ENCODE data around the gene CAB39.

Gene CAB39

GRCh38 chr2:230738391-230738811, 25.8 kb downstream of the CAB39 start:
- no peak for TF ChIP-seq POLR2A (IDR thresholded peaks at IDR 0.05; ENCODE audit: low read depth, low read length)
- no peak for FAIRE-seq
- DNase-seq (ENCODE audit: insufficient read length, low spot score), result no peak

DNA sequence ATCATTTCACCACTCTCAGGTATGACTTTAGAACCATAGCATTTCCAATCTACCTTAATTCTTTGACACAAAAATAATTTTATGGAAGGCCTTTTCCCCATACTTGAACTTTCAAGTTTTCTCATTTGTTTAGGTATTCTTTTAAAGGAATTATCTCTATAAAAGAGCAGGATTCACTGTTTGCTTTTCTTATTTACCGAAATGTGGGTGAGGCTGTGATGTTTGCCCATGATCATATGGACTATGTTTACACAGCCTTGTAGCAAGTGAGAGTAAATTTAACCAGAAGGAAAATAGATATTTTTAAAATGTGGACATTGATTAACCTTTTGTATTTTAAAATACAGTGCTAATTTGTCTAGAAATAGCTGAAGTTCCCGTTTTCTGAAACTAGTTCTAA, 26.3 kb downstream of the CAB39 start:
- no peak for FAIRE-seq
- no peak for TF ChIP-seq POLR2A (IDR thresholded peaks at IDR 0.05; ENCODE audit: low read depth, low read length)
- DNase-seq (ENCODE audit: insufficient read length, low spot score), result no peak

- DNase-seq (ENCODE audit: insufficient read length, low spot score) (no peak), FAIRE-seq (no peak)
- no peak for TF ChIP-seq POLR2A (IDR thresholded peaks at IDR 0.05; ENCODE audit: low read depth, low read length)
These were observed 27.3 kb downstream of the CAB39 start for GRCh38 chr2:230739961-230740360.

GRCh38 chr2:230742781-230743180, 30.1 kb downstream of the CAB39 start:
- TF ChIP-seq POLR2A (IDR thresholded peaks at IDR 0.05; ENCODE audit: low read depth, low read length), result no peak
- FAIRE-seq, result no peak
- DNase-seq (ENCODE audit: insufficient read length, low spot score), result no peak

DNA sequence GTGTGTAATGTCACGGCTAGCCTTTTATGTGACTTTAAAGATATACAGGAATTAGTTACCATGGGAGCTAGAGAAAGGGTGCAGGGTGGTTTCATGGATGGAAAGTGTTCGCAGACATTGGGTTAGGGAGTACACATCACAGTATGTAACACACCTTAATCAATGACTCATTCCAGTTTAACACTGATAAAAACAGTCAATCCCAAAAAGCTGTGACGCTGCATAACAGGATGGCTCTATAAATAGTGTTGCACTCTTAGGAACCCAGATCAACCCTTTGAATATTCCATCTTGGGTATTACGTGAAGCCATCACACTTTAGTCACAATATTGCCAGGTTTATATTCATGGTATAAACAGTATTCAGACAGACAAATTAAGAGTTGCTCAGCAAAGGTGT, 33.6 kb downstream of the CAB39 start:
- no peak for TF ChIP-seq POLR2A (IDR thresholded peaks at IDR 0.05; ENCODE audit: low read depth, low read length)
- FAIRE-seq, result peak; percentile 48
- no peak for DNase-seq (ENCODE audit: insufficient read length, low spot score)

DNA sequence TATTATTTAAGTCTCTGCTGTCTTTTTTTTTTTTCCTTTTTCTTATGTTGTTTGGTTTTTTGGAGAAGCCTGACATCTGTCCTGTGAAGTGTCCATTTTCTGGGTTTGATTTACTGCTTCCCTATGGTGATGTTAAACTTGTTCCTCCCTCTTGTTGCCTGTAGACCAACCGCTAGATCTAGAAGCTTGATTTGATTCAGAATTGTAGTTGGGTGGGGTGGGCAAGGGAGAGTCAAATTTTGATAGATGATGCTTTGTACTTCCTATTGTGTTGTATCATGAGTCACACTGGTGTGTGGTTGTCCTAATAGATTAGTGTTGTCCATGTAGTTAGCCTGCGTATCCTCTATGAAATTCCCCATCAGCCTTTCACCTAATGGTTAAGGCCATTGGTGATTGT, 35.4 kb downstream of the CAB39 start:
- FAIRE-seq (peak; percentile 50), DNase-seq (ENCODE audit: insufficient read length, low spot score) (no peak)
- no peak for TF ChIP-seq POLR2A (IDR thresholded peaks at IDR 0.05; ENCODE audit: low read depth, low read length)

DNA sequence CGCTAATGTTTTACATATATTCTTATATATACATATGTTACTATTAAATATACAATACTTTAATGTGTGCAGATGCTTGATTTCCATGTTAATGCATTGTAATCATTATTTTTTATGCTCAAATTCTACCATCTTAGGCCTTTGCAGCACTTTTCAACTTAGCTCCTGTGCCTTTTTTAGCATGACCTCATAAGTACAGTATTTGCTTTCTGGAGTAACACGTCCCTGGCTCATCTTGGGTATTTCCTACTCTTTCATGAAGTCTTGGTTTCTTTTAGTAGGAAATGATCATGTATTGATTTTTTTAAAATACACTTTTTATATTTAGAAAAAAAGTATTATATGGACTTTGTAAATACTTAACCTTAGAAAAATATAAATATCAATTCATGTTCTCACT, 36.5 kb downstream of the CAB39 start:
- no peak for TF ChIP-seq POLR2A (IDR thresholded peaks at IDR 0.05; ENCODE audit: low read depth, low read length)
- FAIRE-seq (no peak), DNase-seq (ENCODE audit: insufficient read length, low spot score) (no peak)

DNA sequence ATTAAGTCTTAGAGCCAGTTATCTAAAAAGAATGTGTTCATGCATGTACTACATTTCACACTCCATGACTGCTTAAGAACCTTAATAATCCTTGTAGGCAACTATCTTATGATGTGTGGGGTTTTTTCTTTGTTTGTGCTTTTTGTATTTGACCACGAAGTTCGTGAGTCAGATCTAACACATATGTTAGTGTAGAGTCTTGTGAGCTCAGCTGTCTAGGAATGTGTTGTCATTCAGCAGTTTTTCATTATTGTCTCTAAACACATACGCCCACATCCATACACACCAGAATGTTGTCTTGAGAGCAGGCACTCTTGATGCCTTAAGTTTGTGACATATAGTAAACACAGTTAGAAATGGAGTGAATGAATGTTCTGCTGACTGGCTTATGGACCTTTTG, 38.4 kb downstream of the CAB39 start:
- TF ChIP-seq POLR2A (IDR thresholded peaks at IDR 0.05; ENCODE audit: low read depth, low read length), result no peak
- DNase-seq (ENCODE audit: insufficient read length, low spot score) (peak; percentile 15), FAIRE-seq (peak; percentile 93)

DNA sequence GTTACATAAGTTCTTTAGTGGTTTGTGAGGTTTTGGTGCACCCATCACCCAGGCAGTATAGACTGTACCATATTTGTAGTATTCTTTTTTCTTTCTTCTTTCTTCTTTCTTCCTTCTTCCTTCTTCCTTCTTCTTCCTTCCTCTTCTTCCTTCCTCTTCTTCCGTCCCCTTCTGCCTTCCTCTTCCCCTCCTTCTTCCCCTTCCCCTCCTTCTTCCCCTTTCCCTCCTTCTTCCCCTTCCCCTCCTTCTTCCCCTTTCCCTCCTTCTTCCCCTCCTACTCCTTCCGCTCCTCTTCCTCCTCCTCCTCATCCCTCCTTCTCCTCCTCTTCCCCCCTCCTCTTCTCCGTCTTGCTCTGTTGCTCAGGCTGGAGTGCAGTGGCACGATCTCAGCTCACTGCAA, 41.6 kb downstream of the CAB39 start:
- no peak for DNase-seq (ENCODE audit: insufficient read length, low spot score)
- FAIRE-seq, result no peak
- TF ChIP-seq POLR2A (IDR thresholded peaks at IDR 0.05; ENCODE audit: low read depth, low read length), result no peak

GRCh38 chr2:230757476-230757875, 44.8 kb downstream of the CAB39 start:
- TF ChIP-seq POLR2A (IDR thresholded peaks at IDR 0.05; ENCODE audit: low read depth, low read length), result no peak
- FAIRE-seq (no peak), DNase-seq (ENCODE audit: insufficient read length, low spot score) (no peak)

DNA sequence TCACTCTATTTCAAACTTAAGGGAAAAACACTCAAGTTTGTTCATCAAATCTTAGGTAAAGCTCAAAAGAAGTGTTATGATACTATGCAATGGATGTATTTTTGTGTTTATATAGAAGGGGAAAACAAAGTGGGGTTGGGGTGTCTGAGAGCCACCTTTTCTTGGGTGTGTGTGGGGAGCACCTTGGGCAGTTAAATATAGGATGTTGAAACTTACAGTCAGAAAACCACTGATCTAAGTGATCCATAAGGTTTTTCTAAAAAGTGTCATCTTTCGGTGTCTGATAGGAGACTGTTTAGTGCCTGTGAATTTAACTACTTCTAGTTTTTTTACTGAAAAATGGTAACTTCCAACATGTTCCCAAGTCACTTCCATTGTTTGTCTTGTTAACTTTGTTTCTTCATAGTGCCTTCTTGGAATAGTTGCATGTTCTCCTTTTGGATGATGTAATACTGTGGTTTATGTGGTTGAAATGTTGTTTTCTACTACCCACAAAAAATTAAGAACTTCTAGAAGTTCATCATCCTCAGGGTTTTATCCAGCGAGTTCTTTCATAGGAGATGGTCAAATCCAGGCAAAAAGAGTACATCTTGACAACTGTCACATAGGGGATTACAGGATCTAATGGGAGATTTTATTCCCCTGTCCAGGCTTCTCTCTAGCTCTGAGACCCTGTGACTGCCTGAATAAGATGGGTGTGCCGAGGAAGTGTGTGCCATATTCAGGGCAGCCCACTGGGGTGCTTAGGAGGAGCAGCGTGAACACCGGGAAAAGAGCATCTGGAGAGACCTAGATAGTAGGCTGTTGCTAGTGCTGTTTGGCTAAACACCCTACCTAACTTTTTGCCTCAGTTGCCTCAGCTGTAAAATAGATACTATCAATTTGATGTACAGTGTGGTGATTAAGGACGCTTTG, 46.2 kb downstream of the CAB39 start:
- FAIRE-seq (peak; percentile 50), DNase-seq (ENCODE audit: insufficient read length, low spot score) (no peak)
- no peak for TF ChIP-seq POLR2A (IDR thresholded peaks at IDR 0.05; ENCODE audit: low read depth, low read length)

DNA sequence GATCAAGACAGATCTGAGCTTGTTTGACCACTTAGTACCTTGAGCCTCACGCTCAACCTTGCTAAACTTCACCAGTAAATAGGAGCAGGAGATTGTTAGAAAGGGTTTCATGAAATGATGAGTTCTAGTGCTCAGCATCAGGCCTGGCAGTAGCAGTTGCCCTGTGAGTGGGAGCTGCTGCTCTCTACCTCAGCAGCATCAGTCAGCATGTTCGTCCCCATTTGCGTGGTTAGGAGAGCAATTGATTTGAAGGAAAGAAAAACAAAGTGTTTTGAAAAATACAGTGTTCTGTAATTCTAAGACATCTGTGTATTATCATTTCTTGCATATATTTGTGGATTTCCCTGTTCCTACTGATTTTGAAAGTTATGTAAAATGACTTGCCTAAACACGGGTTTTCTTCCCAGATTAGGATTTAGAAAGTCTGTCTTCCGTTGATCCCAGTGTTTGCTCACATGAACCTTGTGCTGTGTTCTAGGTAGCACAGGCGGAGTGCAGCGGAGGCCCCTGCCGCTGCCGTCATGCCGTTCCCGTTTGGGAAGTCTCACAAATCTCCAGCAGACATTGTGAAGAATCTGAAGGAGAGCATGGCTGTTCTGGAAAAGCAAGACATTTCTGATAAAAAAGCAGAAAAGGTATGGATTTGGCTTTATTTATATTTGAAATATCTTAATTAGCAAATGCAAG, 47.0 kb downstream of the CAB39 start:
- TF ChIP-seq POLR2A (IDR thresholded peaks at IDR 0.05; ENCODE audit: low read depth, low read length), result no peak
- no peak for DNase-seq (ENCODE audit: insufficient read length, low spot score)
- no peak for FAIRE-seq

DNA sequence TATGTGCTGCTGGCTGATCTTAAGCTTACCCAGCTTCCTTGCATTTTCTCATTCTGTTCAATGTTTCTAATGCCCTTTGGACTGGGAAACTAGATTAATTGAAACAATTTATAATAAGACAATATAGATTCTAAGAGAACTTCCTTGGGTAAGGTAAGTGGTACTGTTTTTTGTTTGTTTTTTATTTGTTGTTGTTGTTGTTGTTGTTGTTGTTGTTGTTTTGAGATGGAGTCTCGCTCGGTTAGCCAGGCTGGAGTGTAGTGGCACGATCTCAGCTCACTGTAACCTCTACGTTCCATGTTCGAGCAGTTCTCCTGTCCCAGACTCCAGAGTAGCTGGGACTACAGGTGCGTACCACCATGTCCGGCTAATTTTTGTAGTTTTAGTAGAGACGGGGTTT, 49.1 kb downstream of the CAB39 start:
- FAIRE-seq (no peak), DNase-seq (ENCODE audit: insufficient read length, low spot score) (no peak)
- no peak for TF ChIP-seq POLR2A (IDR thresholded peaks at IDR 0.05; ENCODE audit: low read depth, low read length)

DNA sequence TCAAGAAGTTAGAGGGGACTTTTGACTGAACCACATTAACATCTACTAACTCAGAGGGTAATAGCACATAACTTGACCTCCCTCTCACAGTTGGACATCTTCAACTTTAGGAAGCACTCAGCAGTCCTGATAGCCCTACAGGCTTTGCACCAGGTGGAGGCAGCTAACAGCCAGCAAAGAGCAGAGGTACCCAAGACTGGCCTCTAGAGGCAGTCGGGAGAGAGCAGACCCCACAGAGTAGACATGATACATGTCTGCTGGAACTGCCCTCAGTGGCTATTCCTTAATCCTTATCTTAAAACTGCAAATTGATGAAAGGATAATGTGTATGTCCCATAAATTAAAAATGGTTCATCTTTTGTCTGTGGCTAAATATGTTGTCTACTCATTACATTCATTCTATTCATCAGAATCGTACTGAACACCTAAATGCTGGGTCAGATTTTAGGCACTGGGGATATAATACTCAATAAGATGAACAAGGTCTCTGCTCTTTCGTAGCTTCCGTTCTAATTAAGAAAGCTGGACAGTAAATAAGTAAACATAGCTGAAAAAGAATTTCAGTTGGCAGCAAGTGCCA, 49.8 kb downstream of the CAB39 start:
- DNase-seq (ENCODE audit: insufficient read length, low spot score), result no peak
- no peak for TF ChIP-seq POLR2A (IDR thresholded peaks at IDR 0.05; ENCODE audit: low read depth, low read length)
- peak; percentile 84 for FAIRE-seq

Data from H54 (cell line).